NCI-H146 treated with DMSO at 0.1 percent for 48 hours (cell line): ENCODE results near the gene SLC39A1.
"Not testable (repeated sequence)": the region's sequence is repeated elsewhere in the genome, so short reads cannot be mapped to it uniquely, and the experiment has no call there.

Experiments
- DNase-seq: peaks from one replicate; lab custom pipeline; 2025; ENCODE audit not compliant: unreplicated experiment; lab: John Stamatoyannopoulos, UW

The SLC39A1 gene

GRCh38 chr1:153963030-153963849, at the start of gene SLC39A1:
SLC39A1 (minus strand) TSS chr1:153963537; CDS start chr1:153962715, 822 bp downstream.
- DNase-seq, result peak; percentile 92

GRCh38 chr1:154012543-154012942, 49.2 kb upstream of the SLC39A1 start:
- not testable (repeated sequence) for DNase-seq

- DNase-seq, result no peak
These were observed 48.8 kb upstream of the SLC39A1 start for GRCh38 chr1:154012129-154012528.

GRCh38 chr1:154006136-154006535, 42.8 kb upstream of the SLC39A1 start:
- no peak for DNase-seq

- no peak for DNase-seq
These were observed 37.1 kb upstream of the SLC39A1 start for GRCh38 chr1:154000420-154000819.

GRCh38 chr1:153996882-153997281, 33.5 kb upstream of the SLC39A1 start:
- not testable (repeated sequence) for DNase-seq

- DNase-seq, result no peak
These were observed 32.3 kb upstream of the SLC39A1 start for GRCh38 chr1:153995640-153996039.

- no peak for DNase-seq
These were observed 31.9 kb upstream of the SLC39A1 start for GRCh38 chr1:153995202-153995601.

- DNase-seq, result no peak
These were observed 28.5 kb upstream of the SLC39A1 start for GRCh38 chr1:153991806-153992205.

- DNase-seq, result no peak
These were observed 27.9 kb upstream of the SLC39A1 start for GRCh38 chr1:153991151-153991630.

GRCh38 chr1:153990468-153991150, 27.3 kb upstream of the SLC39A1 start, which contains the start of gene RPS27:
RPS27 (plus strand) TSS chr1:153990762; CDS start chr1:153990797, 35 bp downstream.
- DNase-seq, result peak; percentile 97

GRCh38 chr1:153987621-153988020, 24.3 kb upstream of the SLC39A1 start:
- DNase-seq, result no peak

- peak; percentile 73 for DNase-seq
These were observed 22.8 kb upstream of the SLC39A1 start, which contains the start of gene RAB13 for GRCh38 chr1:153985941-153986761. RAB13 (minus strand) TSS chr1:153986339; CDS start chr1:153986236, 103 bp downstream.

- no peak for DNase-seq
These were observed 22.1 kb upstream of the SLC39A1 start for GRCh38 chr1:153985341-153985912.

GRCh38 chr1:153984123-153984894, 21.0 kb upstream of the SLC39A1 start:
- DNase-seq, result no peak

GRCh38 chr1:153981735-153982134, 18.4 kb upstream of the SLC39A1 start:
- not testable (repeated sequence) for DNase-seq

GRCh38 chr1:153979091-153979490, 15.8 kb upstream of the SLC39A1 start:
- DNase-seq, result not testable (repeated sequence)

- no peak for DNase-seq
These were observed 15.1 kb upstream of the SLC39A1 start for GRCh38 chr1:153978274-153978909.
